Osteoblast (primary cell): ENCODE results near the gene TBC1D9B. TPM values are rescaled to one million over a fixed set of nuclear protein-coding genes. Genes with fewer than 3 reads are reported as not detected.

Source experiments
- DNase-seq: peaks from one replicate; pipeline ENCODE4 v3.0.0; 2011; ENCODE audit warnings: low spot score, mixed read lengths; ENCODE audit not compliant: insufficient read length; ENCODE audit errors: missing footprints
- H2AFZ ChIP-seq: 2 replicates; pipeline ENCODE4 v1.6.0; 2011; ENCODE audit warnings: mild to moderate bottlenecking, low read length
- H3K27ac ChIP-seq: 2 replicates; pipeline ENCODE4 v1.5.1; 2011; ENCODE audit warnings: mild to moderate bottlenecking, low read depth, low read length, moderate library complexity
- H3K27me3 ChIP-seq: 2 replicates; pipeline ENCODE4 v1.6.0; 2012; ENCODE audit warnings: mild to moderate bottlenecking, control low read depth, inconsistent platforms, low read length, moderate library complexity; ENCODE audit not compliant: insufficient read depth
- H3K36me3 ChIP-seq: 2 replicates; pipeline ENCODE4 v1.5.1; 2011; ENCODE audit warnings: mild to moderate bottlenecking, low read length, control low read depth, moderate library complexity; ENCODE audit not compliant: insufficient read depth
- H3K4me1 ChIP-seq: 2 replicates; pipeline ENCODE4 v1.5.1; 2011; ENCODE audit warnings: mild to moderate bottlenecking, low read length, control low read depth, moderate library complexity; ENCODE audit not compliant: insufficient read depth
- H3K4me2 ChIP-seq: 2 replicates; pipeline ENCODE4 v1.6.0; 2011; ENCODE audit warnings: mild to moderate bottlenecking, low read length; ENCODE audit not compliant: insufficient read depth
- H3K4me3 ChIP-seq: fragments of 200-600 bp; sonication (generic); 3 replicates; pipeline ENCODE4 v1.5.1; 2012; ENCODE audit warnings: mild to moderate bottlenecking, low read length, inconsistent platforms; ENCODE audit not compliant: insufficient read depth
- H3K79me2 ChIP-seq: 2 replicates; pipeline ENCODE4 v1.6.0; 2012; ENCODE audit warnings: mild to moderate bottlenecking, low read length, control low read depth, inconsistent platforms; ENCODE audit not compliant: insufficient read depth
- H3K9me3 ChIP-seq: 2 replicates; pipeline ENCODE4 v1.5.1; 2011; ENCODE audit warnings: low read depth, low read length, control low read depth
- H4K20me1 ChIP-seq: 2 replicates; pipeline ENCODE4 v1.6.0; 2012; ENCODE audit warnings: mild to moderate bottlenecking, low read length, control low read depth; ENCODE audit not compliant: insufficient read depth
- total RNA-seq: library from RNA; depleted of rRNA; stranded (reverse); fragments of >200 nt; gene quantifications from 2 replicates; pipeline ENCODE4 v1.2.3, GENCODE V29; 2012
- TF ChIP-seq, protein P1 (sequence below): IDR thresholded peaks from 2 replicates; pipeline ENCODE4 v1.5.1; 2011; ENCODE audit warnings: mild to moderate bottlenecking, low read depth, low read length, moderate library complexity; ENCODE audit errors: extremely low read depth

The TBC1D9B gene
- total RNA-seq, 1 donor, result 89.4 TPM

DNA sequence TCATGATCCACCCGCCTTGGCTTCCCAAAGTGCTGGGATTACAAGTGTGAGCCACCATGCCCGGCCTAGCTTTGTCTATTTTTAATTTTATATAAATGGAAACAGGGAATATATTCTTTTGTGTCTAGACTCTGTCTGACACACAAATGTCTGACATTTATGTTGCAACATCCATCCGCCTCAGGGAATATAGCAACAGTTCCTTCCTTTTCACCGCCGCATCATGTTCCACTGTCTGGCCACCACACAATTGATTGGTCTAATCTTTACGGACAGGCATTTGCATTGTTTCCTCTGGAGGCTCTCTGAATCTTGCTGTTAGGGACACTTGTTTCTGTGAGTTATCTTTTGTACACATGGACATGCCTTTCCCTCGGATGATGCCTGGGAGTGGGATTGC, 20.1 kb upstream of the TBC1D9B start:
- no peak overlapping the region for H3K27ac ChIP-seq
- no peaks in the 10 kb centered on the region for H3K27me3 ChIP-seq
- H2AFZ ChIP-seq, result no peak overlapping the region
- no peaks in the 10 kb centered on the region for H3K4me1 ChIP-seq
- no peak overlapping the region for H3K4me2 ChIP-seq
- no peak overlapping the region for H3K4me3 ChIP-seq
- no peaks in the 10 kb centered on the region for H3K36me3 ChIP-seq
- TF ChIP-seq, protein P1, sequence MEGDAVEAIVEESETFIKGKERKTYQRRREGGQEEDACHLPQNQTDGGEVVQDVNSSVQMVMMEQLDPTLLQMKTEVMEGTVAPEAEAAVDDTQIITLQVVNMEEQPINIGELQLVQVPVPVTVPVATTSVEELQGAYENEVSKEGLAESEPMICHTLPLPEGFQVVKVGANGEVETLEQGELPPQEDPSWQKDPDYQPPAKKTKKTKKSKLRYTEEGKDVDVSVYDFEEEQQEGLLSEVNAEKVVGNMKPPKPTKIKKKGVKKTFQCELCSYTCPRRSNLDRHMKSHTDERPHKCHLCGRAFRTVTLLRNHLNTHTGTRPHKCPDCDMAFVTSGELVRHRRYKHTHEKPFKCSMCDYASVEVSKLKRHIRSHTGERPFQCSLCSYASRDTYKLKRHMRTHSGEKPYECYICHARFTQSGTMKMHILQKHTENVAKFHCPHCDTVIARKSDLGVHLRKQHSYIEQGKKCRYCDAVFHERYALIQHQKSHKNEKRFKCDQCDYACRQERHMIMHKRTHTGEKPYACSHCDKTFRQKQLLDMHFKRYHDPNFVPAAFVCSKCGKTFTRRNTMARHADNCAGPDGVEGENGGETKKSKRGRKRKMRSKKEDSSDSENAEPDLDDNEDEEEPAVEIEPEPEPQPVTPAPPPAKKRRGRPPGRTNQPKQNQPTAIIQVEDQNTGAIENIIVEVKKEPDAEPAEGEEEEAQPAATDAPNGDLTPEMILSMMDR, result no peak
- no peaks in the 10 kb centered on the region for H3K79me2 ChIP-seq
- H3K9me3 ChIP-seq, result no peaks in the 10 kb centered on the region
- no peaks in the 10 kb centered on the region for H4K20me1 ChIP-seq
- DNase-seq, result peak; percentile 10

DNA sequence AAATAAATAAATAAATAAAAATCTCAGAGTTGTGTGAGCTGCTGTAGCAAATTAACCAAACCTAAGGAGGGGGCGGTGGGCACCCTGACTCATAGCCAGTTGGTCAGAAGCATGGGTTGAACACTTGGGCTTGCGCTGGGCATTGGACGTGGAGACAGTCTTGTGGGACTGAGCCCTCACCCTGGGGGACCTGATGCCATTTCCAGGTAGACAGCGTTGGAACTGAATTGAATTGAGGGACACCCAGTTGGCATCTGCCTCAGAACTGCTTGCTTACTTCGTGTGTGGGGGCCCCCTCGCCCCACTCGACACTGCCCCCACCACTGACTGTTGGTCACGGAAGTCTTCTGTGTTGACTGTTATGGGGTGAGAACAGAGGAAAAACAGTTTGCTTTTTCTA, 19.0 kb upstream of the TBC1D9B start:
- H3K4me3 ChIP-seq, result no peak overlapping the region
- no peaks in the 10 kb centered on the region for H3K9me3 ChIP-seq
- TF ChIP-seq, protein P1, result no peak

DNA sequence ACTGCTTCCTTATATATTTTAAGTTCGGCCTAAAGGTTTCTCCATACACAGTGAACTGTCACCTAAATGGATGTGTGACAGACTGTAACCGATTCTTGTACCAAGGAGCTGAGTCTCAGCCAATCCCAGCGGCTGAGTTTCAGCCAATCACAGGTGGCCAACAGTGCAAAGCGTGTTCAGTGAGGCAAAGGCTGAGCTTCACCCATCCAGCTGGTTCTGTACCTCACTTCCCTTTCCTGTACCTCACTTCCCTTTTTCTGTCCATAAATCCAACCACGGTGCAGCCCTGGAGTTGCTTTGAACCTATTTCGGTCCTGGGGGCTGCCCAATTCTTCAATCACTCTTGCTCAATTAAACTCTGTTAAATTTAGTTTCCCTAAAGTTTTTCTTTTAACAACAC, 15.7 kb upstream of the TBC1D9B start:
- no peak for DNase-seq
- no peak overlapping the region for H3K4me2 ChIP-seq
- no peaks in the 10 kb centered on the region for H3K9me3 ChIP-seq
- H3K79me2 ChIP-seq, result no peaks in the 10 kb centered on the region
- H3K27me3 ChIP-seq, result peaks cover 4% of the 10 kb centered on the region
- no peak overlapping the region for H3K27ac ChIP-seq
- H4K20me1 ChIP-seq, result no peaks in the 10 kb centered on the region
- H3K36me3 ChIP-seq, result no peaks in the 10 kb centered on the region
- TF ChIP-seq, protein P1, result no peak
- H3K4me3 ChIP-seq, result no peak overlapping the region
- no peaks in the 10 kb centered on the region for H3K4me1 ChIP-seq
- H2AFZ ChIP-seq, result no peak overlapping the region

More for the DNA sequence above, 19.0 kb upstream of the TBC1D9B start:
- H3K27me3 ChIP-seq, result no peaks in the 10 kb centered on the region
- H2AFZ ChIP-seq, result no peak overlapping the region
- H3K79me2 ChIP-seq, result no peaks in the 10 kb centered on the region
- no peaks in the 10 kb centered on the region for H3K36me3 ChIP-seq
- H3K4me1 ChIP-seq, result no peaks in the 10 kb centered on the region
- no peak for DNase-seq
- no peaks in the 10 kb centered on the region for H4K20me1 ChIP-seq
- H3K27ac ChIP-seq, result no peak overlapping the region
- H3K4me2 ChIP-seq, result no peak overlapping the region

DNA sequence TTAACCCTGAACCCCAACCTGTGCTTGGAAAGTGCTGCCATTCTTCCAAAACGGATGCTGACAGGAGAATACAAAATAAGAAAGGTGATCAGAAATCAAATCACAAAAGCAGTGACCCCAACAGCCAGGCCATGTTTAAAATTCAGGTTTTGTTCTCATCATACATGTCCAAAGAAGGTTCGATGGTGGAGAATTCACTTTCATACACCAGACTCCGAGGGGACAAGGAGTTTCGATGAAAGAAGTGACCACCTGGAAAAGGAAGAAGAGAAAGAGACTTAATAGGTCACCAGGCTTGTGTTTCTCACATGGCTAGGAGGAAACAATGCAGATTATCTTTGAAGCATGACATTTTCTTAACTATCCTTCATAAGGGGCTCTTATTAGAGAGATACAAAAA, 12.5 kb upstream of the TBC1D9B start:
- no peaks in the 10 kb centered on the region for H4K20me1 ChIP-seq
- no peak for DNase-seq
- H3K9me3 ChIP-seq, result no peaks in the 10 kb centered on the region
- no peak overlapping the region for H3K27ac ChIP-seq
- H3K79me2 ChIP-seq, result no peaks in the 10 kb centered on the region
- H3K4me1 ChIP-seq, result no peaks in the 10 kb centered on the region
- no peak overlapping the region for H3K4me3 ChIP-seq
- TF ChIP-seq, protein P1, result no peak
- no peak overlapping the region for H2AFZ ChIP-seq
- no peaks in the 10 kb centered on the region for H3K36me3 ChIP-seq
- H3K27me3 ChIP-seq, result peaks cover 4% of the 10 kb centered on the region
- H3K4me2 ChIP-seq, result no peak overlapping the region
